HUES48 (cell line): ENCODE measurements around the gene ZCCHC14.

Experiments
- H3K27ac ChIP-seq: one replicate; pipeline ENCODE4 v1.7.0; 2013; ENCODE audit warnings: low read depth, low read length, inconsistent platforms
- H3K27me3 ChIP-seq: 2 replicates; pipeline ENCODE4 v1.6.1; 2013; ENCODE audit warnings: mild to moderate bottlenecking, low read length; ENCODE audit not compliant: control insufficient read depth, insufficient read depth
- H3K36me3 ChIP-seq: 2 replicates; pipeline ENCODE4 v1.6.1; 2013; ENCODE audit warnings: low read length; ENCODE audit not compliant: control insufficient read depth, insufficient read depth
- H3K4me1 ChIP-seq: 2 replicates; pipeline ENCODE4 v1.6.1; 2013; ENCODE audit warnings: mild to moderate bottlenecking, low read length; ENCODE audit not compliant: control insufficient read depth, insufficient read depth
- H3K4me3 ChIP-seq: 2 replicates; pipeline ENCODE4 v1.5.1; 2013; ENCODE audit warnings: mild to moderate bottlenecking, low read depth, low read length
- H3K9ac ChIP-seq: 2 replicates; pipeline ENCODE4 v1.6.1; 2013; ENCODE audit warnings: mild to moderate bottlenecking, low read depth, low read length, moderate library complexity
- H3K9me3 ChIP-seq: 2 replicates; pipeline ENCODE4 v1.6.1; 2013; ENCODE audit warnings: low read length; ENCODE audit not compliant: control insufficient read depth, insufficient read depth

ZCCHC14 gene

GRCh38 chr16:87421003-87421912, 71.6 kb downstream of the ZCCHC14 start:
- no peak overlapping the region for H3K4me3 ChIP-seq
- H3K27me3 ChIP-seq: no peaks in the 10 kb centered on the region
- no peaks in the 10 kb centered on the region for H3K9me3 ChIP-seq
- no peak overlapping the region for H3K9ac ChIP-seq
- H3K4me1 ChIP-seq: peaks cover 12% of the 10 kb centered on the region; the same call in 1 of the 2 replicates
- H3K36me3 ChIP-seq: peaks cover 58% of the 10 kb centered on the region
- no peak overlapping the region for H3K27ac ChIP-seq

- H3K4me3 ChIP-seq: no peak overlapping the region
- no peaks in the 10 kb centered on the region for H3K27me3 ChIP-seq
- H3K9me3 ChIP-seq: no peaks in the 10 kb centered on the region
- no peak overlapping the region for H3K27ac ChIP-seq
- no peak overlapping the region for H3K9ac ChIP-seq
- peaks cover 9% of the 10 kb centered on the region; the same call in 1 of the 2 replicates for H3K4me1 ChIP-seq
- H3K36me3 ChIP-seq: peaks cover 65% of the 10 kb centered on the region
Measured at GRCh38 chr16:87420026-87421002, 72.5 kb downstream of the ZCCHC14 start.

DNA sequence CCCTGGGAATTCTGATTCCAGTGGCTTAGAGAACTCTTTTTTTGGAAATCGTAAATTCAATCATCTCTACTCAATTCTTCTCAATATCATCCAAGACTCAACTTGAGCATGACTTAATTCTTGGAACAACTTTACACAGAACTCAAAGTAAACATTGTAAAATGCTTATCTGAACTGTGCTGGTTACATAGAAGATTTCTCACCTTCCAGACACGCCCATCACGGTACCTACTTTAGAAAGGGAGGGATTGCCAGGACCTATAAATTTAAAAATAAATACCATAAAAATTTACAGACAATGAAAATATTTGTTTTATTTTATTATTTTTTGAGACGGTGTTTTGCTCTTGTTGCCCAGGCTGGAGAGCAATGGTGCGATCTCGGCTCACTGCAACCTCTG, 74.2 kb downstream of the ZCCHC14 start:
- H3K4me1 ChIP-seq: peaks cover 6% of the 10 kb centered on the region; the same call in 1 of the 2 replicates
- H3K9ac ChIP-seq: no peak overlapping the region
- H3K9me3 ChIP-seq: no peaks in the 10 kb centered on the region
- peaks cover 75% of the 10 kb centered on the region for H3K36me3 ChIP-seq
- H3K27ac ChIP-seq: no peak overlapping the region
- H3K27me3 ChIP-seq: no peaks in the 10 kb centered on the region
- H3K4me3 ChIP-seq: no peak overlapping the region

- H3K36me3 ChIP-seq: peaks cover 73% of the 10 kb centered on the region
- no peak overlapping the region for H3K27ac ChIP-seq
- H3K9ac ChIP-seq: no peak overlapping the region
- peaks cover 6% of the 10 kb centered on the region; the same call in 1 of the 2 replicates for H3K4me1 ChIP-seq
- no peaks in the 10 kb centered on the region for H3K9me3 ChIP-seq
- H3K4me3 ChIP-seq: no peak overlapping the region
- no peaks in the 10 kb centered on the region for H3K27me3 ChIP-seq
Measured at GRCh38 chr16:87418216-87418615, 74.6 kb downstream of the ZCCHC14 start.

GRCh38 chr16:87417528-87417910, 75.3 kb downstream of the ZCCHC14 start:
- Histone ChIP-seq H3K9me3 (no peaks in the 10 kb centered on the region), H3K4me3 (no peak overlapping the region), H3K27ac (no peak overlapping the region), H3K4me1 (no peaks in the 10 kb centered on the region), H3K9ac (no peak overlapping the region), H3K27me3 (no peaks in the 10 kb centered on the region), H3K36me3 (peaks cover 77% of the 10 kb centered on the region)

DNA sequence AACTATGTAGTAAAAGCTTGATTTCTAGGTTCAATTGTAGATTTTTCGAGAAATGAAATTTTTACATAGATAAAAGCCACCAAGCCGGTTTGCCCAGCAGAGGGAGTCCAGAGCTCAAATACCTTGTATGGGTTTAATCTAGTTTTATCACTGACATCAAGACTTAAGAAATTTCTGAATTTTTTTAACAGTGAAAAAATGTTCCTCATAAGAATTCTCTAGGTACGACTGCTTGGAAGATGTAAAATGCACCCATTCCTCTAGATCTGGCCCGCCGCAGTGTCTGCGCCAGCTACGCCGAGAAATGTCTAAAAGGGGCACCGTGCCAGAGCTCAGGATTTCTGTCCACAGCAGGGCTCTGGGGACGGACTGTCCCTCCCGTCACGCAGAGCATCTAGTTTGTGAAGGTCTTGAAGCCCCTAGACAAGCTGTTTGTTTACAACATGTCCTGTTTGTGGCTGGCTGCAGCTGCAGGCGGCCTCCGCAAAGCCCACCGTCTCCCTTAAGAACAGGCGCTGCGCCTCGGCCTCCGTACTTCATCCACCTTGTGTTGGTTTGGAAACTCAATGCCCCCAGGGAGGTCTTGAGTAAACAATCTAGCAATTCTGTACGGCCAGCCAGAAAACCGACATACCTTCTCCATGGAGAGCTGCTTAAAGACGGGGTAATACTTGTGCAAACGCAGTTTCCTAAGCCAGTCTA, 75.8 kb downstream of the ZCCHC14 start:
- H3K9ac ChIP-seq: no peak overlapping the region
- H3K36me3 ChIP-seq: peaks cover 77% of the 10 kb centered on the region
- no peaks in the 10 kb centered on the region for H3K4me1 ChIP-seq
- no peaks in the 10 kb centered on the region for H3K27me3 ChIP-seq
- no peak overlapping the region for H3K4me3 ChIP-seq
- no peak overlapping the region for H3K27ac ChIP-seq
- H3K9me3 ChIP-seq: no peaks in the 10 kb centered on the region

- peaks cover 79% of the 10 kb centered on the region for H3K36me3 ChIP-seq
- H3K27ac ChIP-seq: no peak overlapping the region
- H3K9ac ChIP-seq: no peak overlapping the region
- H3K4me3 ChIP-seq: no peak overlapping the region
- no peaks in the 10 kb centered on the region for H3K9me3 ChIP-seq
- no peaks in the 10 kb centered on the region for H3K27me3 ChIP-seq
- no peaks in the 10 kb centered on the region for H3K4me1 ChIP-seq
Measured at GRCh38 chr16:87415441-87415840, 77.4 kb downstream of the ZCCHC14 start.

GRCh38 chr16:87414251-87414680, 78.6 kb downstream of the ZCCHC14 start:
- Histone ChIP-seq H3K4me1 (no peaks in the 10 kb centered on the region), H3K4me3 (no peak overlapping the region), H3K36me3 (peaks cover 83% of the 10 kb centered on the region), H3K27me3 (no peaks in the 10 kb centered on the region), H3K27ac (no peak overlapping the region), H3K9ac (no peak overlapping the region), H3K9me3 (no peaks in the 10 kb centered on the region)

- Histone ChIP-seq H3K4me3 (no peak overlapping the region), H3K9me3 (no peaks in the 10 kb centered on the region), H3K27me3 (no peaks in the 10 kb centered on the region), H3K9ac (no peak overlapping the region), H3K36me3 (peaks cover 89% of the 10 kb centered on the region), H3K27ac (no peak overlapping the region), H3K4me1 (no peaks in the 10 kb centered on the region)
Measured at GRCh38 chr16:87412996-87413421, 79.8 kb downstream of the ZCCHC14 start.

GRCh38 chr16:87412371-87412995, 80.3 kb downstream of the ZCCHC14 start:
- H3K9me3 ChIP-seq: no peaks in the 10 kb centered on the region
- H3K27me3 ChIP-seq: no peaks in the 10 kb centered on the region
- H3K27ac ChIP-seq: no peak overlapping the region
- H3K9ac ChIP-seq: no peak overlapping the region
- H3K4me3 ChIP-seq: no peak overlapping the region
- H3K4me1 ChIP-seq: no peaks in the 10 kb centered on the region
- peaks cover 89% of the 10 kb centered on the region for H3K36me3 ChIP-seq
